Bone marrow (tissue), 2 donors: Measurements from ENCODE around the gene PBLD.
A peak's percentile ranks its signal among the peaks of the same experiment; 100 is the strongest.
"Not testable (repeated sequence)": the region's sequence is repeated elsewhere in the genome, so short reads cannot be mapped to it uniquely, and the experiment has no call there.

Source experiments
- DNase-seq, 2 donors: peaks; one replicate each; lab custom pipeline; 2025; lab: John Stamatoyannopoulos, UW

The PBLD gene

DNA sequence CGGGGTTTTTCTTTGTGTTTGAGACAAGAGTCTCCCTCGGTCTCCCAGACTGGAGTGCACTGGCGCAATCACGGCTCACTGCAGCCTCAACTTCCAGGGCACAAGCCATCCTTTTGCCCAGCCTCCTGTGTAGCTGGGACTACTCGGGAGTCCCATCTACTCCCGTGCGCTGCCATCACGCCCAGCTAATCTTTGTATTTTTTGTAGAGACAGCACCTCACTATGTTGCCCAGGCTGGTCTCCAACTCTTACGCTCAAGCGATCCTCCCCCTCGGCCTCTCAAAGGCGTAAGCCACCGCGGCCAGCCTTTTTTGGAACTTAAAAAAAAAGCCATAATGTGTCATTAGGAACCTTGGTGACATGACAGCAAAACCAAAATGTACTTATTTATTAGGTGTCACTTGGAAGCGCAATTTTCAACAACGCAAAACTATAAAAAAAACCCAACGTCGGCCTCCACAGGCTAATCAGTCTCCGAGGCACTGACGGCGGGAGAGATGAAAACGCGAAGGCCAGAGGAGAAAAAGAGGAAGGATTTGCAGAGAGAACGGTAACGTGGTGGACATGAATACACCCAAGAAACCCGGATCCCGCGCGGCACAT, 1.8 kb downstream of the PBLD start:
- peak in 1 of 2 donors; percentile 59 for DNase-seq

DNA sequence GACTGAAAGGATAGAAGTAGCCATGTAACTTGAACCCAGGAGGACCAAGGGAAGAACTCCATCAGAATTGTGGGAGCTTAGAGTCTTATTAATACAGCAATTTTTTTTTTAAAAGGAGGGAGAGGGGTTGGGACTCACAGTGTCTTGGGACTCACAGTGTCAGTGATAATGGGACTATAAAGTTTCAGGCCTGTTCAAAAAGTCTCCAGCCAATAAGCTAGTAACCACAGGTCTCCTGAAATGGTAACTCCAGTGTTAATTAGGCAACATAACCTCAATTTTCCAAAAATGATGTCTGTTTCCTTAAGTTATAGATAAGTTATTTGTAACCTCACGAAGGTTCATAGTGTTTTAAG, 3.2 kb downstream of the PBLD start:
- DNase-seq = no peak

DNA sequence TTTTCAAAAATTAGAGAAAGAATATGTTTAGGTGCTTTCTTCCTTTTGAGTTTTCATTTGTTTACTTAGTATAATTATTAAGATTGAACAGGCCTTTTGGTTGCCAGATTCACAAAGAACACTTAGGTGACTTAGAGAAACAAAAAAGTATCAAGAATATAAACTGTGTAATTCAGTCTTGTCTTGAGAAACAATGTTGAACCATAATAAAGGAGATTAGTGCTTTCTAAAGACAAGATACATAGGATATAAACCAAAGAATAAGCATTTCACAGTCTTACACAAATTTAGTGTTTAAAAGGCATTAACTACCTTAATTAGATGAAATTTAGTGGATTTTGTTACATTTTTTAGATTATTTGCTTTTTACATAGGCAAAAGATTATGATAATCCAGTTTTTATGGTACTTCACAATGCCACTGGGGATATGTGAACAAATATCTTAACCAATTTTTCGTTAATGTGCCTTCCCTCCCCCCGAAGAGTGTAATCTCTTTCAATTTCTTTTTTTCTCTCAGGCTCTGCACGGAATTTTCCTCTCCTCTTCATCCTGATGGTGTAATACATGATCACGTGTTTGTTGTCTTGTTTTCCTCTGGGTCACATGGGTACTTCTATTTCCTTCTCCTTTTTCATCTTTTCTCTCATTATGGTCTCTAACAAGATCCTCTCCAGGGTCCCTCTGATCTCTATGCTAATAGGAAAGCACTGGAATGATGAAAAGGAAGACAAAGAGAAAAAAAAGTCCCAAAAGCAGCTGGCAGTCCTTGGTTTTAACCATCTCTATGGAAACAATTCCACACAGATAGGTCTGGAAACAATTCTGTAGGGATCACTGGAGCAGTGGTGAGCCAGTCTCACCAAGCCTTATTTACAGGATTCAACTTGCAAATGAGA, 4.6 kb downstream of the PBLD start:
- DNase-seq = peak in 1 of 2 donors; percentile 88

DNA sequence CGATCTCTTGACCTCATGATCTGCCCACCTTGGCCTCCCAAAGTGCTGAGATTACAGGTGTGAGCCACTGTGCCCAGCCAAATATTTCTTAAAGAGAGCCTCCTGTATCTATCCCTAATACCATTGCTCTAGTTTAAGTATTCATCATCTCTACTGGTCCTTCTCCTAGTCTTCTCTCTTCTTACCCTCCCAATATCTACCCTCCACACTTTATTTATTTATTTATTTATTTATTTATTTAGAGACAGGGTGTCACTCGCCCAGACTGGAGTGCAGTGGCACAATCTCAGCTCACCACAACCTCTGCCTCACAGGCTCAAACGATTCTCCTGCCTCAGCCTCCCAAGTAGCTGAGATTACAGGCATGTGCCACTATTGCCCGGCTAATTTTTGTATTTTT, 8.3 kb downstream of the PBLD start:
- DNase-seq = not testable (repeated sequence)

DNA sequence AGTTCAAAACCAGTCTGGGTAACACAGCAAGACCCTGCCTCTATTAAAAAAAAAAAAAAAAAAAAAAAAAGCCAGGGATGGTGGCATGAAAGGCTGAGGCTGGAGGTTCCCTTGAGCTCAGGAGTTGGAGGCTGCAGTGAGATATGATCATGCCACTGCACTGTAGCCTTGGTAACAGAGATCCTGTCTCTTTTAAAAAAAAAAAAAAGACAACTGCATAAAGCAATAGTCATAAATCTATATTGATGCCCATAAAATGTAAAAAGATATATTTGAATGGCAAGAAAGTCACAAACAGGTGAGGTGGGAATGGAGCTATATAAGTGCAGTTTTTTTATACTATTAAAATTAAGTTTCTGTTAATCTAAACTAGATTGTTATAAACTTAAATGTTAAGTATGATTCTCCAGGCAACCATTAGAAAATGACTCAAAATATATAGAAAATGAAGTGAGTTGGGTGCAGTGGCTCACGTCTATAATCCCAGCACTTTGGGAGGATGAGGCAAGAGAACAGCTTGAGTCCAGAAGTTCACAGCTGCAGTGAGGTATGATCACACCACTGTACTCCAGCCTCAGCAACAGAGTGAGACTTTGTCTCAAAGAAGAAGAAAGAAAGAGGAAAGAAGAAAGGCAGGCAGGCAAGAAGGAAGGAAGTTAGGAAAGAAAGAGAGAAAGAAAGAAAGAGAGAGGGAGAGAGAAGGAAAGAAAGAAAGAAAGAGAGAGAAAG, 14.2 kb downstream of the PBLD start:
- DNase-seq = no peak

DNA sequence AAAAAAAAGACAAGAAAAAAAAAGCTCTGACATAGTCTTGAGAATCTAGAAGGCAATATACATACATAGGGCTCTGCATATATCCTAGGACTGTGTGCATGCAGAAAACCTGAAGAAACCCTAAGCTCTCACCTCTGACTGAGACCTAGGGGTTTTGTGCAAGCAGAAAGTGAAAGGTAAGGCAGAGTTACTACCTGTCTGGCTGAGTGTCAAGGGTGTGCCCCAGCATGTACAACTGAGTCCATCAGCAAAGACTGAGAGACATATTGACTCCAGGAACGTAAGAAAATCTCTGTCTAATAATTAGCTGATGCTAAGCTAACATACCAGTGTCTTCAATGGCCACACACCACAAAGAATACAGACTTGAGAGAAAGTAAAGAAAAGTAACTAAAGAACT, 17.1 kb downstream of the PBLD start:
- no peak for DNase-seq

DNA sequence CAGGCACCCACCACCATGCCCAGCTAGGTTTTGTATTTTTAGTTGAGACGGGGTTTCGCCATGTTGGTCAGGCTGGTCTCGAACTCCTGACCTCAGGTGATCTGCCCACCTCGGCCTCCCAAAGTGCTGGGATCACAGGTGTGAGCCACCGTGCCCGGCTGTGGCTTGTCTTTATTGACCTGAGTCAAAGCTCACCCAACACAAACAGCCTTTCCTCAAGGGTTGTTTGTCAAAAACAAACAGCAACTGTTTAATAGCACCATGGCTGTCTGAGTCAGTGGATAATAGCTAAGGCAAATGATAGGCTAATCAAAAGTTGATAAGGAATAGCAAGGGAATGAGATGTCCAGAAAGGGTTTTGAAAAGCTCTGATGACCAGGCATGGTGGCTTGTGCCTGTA, 17.8 kb downstream of the PBLD start:
- DNase-seq = not testable (repeated sequence)

DNA sequence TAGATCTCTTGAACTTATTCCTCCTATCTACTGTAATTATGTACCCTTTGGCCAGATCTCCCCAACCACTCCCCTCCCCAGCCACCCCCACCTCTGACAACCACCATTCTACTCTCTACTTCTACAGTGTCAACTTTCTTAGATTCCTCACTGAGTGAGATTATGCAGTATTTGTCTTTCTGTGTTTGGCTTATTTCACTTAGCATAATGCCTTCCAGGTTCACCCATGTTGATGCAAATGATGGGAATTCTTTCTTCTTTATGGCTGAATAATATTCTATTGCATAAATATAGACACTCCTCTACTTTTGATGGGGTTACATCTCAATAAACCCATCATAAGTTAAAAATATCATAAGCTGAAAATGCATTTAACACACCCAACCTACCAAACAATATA, 22.2 kb downstream of the PBLD start:
- no peak for DNase-seq

DNA sequence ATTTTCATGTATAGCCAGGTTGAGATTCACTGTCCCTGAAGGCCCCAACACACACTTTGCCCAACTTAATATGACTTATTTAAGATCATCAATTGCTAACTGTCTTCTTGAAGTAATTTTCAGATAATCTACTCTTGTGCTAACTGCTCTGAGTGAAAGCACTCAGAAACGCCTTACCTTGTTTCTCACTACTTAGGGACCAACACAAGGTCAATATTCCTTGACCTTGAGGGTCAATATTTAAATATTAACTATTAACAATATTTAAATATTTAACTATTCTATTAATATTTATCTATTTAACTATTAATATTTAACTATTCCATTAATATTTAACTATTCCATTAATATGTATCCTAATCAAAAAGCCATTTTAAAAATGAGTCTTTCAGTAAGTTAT, 26.9 kb downstream of the PBLD start:
- no peak for DNase-seq

DNA sequence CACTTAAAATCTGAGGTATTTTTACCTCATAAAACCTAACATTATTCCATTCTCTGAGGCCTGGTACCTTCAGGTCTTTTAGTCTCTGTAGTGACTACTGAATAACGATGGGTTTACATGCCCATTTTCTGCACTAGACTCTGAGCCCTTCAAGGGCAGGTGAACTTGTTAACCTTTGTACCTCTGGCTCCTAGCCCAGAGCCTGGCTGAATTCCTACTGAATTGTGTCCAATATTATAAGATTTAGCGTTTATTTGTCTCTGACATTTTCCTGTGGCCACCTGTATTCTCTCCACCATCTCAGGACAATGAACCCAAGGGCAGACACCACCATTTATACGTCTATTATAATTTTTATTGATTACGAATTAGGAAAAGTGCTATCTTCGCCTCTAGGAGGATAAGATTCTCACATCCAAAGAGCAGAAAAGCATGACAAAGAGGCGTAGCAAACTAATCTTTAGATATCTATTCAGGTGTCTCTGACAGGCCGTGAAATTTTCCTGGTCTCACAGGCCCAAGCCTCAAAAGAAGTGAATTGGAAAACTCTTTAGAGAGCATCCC, 28.8 kb downstream of the PBLD start:
- DNase-seq = no peak

DNA sequence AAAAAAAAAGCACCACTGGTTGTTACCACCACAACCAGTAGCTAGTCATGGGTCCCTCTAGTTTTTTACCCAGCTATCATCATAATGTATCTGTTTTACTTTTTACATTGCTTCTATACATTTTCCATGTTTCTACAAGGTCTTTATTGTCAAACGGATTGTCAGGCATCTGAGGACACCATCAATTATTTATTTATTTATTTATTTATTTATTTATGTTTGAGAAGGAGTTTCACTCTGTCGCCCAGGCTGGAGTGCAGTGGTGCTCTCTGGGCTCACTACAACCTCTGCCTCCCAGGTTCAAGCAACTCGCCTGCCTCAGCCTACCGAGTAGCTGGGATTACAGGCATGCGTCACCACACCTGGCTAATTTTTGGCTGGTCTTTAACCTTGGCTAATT, 29.9 kb downstream of the PBLD start:
- DNase-seq = no peak

DNA sequence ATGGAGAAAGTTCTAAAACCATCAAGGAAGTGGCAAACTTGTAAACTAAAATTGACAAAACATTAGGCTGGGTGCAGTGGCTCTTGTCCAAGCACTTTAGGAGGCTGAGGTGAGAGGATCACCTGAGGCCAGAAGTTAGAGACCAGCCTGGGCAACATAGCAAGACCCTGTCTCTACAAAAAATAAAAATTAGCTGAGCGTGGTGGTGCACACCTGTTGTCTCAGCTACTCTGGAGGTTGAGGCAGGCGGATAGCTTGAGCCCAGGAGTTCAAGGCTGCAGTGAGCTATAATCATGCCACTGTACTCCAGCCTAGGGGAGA, 30.3 kb downstream of the PBLD start:
- no peak for DNase-seq

DNA sequence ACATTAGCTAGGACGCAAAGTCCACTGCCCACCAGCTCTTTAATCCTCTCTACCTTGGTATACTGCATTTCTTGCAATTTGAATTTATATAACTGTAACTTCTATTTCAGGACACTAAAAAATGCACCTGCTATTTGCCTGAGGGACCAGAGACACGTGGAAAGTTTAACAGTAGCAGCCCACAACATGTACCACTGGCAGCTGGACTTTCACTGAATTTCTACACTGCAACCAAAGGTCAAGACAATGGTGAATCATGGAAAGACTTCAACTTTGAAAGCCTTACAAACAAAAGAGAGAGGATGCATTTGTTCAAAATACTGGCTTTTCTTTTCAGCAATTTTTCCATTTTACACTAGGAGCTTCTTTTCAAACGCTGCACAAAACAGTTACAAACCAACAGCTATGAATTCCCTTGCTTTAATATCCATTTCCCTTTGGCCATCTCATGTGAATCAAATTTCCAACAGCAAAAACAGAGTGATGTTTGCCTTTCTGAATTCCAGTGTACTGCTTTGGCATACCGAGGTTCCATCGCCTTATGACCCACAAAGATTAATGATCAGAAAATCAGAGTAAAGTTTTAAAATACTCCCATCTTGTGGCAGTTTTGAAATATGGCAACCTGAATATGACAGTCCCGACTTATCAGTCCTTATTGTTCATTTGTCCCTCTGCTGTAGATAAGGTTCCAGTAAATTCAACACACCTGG, 30.8 kb downstream of the PBLD start:
- peak in 1 of 2 donors; percentile 3 for DNase-seq

DNA sequence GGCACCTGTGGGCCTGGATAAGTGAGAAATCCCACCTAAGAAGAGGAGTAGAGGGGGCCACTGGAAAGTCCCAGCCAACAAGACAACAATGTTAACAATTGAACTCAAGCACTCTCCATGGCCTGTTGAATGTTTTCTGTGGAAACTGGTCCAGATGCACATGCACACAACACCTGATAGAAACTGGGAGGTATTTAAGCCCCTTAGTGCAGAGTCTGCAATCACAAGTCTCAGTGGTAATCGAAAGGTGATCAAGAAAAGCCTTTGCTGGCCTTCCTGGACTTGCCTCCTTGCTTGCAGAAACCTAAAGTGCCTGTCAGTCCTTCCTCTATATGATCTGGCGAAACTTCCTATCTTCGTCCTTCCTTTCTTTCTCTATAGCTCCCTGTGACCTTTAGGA, 31.4 kb downstream of the PBLD start:
- DNase-seq = no peak

DNA sequence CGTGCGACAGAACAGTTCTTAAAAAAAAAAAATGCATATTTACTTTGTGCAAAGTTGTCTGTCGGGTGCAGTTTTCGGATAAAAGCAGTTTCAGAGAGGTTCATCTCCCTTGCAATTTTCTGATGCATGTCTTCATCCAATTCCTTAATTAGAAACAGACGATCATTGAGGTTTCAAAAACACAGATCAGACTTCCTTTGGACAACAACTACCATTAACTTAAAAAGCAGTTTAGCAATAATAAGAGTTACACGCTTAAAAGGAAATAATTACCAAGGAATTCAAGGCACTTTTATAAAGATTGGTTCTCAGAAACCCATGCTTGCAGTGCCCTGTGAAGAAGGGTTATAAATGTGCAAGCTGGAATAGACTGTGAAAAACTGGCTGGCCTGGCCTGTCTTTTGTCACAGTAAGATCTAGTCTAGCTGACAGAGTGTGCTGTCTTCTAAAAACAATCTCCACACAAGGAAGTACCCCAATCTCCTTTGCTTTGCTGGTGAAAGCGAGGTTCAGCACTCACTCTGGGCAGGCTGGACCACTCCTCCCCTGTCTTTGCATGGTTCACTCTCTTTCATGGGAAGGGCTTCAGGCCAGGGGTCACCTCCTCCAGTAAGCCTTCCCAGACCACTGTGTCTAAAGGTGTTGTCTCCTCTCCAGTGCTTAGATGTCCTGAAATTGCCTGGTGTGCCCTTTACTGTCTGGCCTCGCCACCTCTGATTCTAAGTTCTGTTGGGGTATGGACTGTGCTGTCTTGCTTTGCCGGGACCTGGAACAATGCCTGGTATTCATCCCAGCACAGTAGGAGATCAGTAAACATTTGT, 35.7 kb downstream of the PBLD start:
- DNase-seq = no peak

DNA sequence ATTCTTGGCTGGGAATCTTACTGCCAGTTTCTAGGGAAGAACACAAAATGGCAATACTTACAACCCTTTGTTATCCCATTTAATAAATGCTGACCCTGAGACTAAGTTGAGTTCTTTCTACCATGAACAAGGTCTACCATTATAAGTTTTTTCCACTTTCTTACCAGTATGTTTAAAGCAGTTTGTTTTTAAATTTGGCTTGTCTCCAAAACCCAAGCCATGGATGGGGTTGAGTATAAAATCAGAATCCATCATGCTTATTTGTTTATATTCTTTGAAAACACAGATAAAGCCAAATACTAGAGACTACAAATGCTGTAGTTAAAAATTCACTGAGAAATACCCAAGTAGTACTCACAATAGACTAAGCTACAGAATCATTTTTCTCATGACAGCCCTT, 42.0 kb downstream of the PBLD start:
- DNase-seq = no peak

DNA sequence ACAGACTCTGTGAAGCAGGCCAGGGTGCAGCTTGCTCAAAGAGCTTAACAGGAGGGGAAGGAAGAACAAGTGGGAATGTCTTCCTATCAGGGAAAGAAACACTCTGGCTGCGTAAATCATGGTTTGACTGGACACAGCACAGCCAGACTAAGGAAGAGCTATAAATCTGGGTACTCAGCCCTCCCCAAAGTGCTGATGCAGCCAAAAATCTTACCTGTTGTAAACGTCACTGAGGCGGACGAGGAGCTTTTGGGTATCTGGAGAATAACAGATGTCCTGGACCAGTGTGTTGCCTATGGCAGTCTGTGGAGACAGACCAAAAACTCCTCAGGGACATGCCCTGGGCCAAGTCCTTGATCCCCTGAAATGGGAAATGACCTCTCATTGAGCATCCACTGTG, 44.0 kb downstream of the PBLD start:
- no peak for DNase-seq

DNA sequence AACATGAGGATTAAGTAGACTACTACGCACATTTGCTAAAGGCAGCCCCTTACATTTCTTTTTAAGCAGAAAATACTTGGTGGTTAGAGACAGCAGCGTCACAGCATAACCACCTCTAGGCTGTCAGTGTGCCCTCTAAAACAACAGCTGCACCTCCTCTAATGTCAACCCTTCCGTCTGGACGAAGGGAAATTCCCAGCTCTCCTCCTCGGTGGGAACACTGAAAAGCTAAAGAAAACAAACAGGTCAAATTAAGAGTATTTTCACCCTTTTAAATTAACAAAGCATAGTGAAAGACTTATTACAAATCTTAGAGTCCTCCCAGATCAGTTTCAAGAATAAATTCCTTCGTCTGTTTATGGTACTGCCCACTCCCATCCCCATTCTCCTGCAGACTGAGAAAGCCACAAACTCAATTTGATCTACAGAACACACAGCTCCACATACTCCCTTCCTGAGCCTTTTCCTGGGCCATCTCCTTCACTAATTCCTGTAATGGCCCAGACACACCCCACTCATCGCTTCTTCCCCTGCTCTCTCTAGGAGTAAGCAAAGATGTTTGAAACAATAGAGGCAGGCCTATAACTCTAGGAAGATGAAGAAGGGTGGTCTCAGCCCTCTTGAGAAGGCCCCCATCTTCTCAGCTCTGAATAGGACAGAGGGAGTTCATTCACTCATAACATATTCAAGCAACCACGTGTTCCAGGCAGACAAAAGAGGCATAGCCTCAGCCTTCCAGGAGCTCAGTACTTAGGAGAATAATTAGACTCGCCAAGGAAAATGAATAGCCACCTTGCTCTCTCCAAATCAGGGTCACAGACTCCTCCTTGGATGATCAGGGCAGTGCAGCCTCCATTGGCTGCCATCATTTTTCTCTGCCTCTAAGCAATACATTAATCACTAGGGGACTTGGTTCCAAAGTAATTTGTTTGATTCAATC, 48.4 kb downstream of the PBLD start:
- no peak for DNase-seq

DNA sequence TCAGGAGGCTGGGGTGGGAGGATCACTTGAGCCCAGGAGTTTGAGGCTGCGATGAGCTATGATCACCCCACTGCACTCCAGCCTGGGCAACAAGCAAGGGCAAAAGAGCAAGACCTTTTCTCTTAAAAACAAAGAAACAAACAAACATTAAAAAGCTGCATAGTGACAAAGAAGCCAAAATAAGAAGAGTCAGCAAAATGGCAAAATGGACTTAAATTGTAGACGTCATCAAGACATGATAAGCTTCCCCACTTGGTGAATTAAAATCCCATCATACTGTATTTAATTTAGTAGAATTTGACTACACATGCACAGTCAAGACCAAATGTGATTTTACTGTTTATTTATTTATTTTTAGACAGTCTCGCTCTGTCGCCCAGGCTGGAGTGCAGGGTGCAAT, 52.0 kb downstream of the PBLD start:
- no peak for DNase-seq
